Activated naive CD8-positive, alpha-beta T cell treated with anti-CD3 and anti-CD28 coated beads, Interleukin-2, amount 10 ng/mL, durations not matched to agents 7 days and 5 days (primary cell): ENCODE data around the gene MYD88. TPM values are rescaled to one million over a fixed set of nuclear protein-coding genes. Genes with fewer than 3 reads are reported as not detected.

Experiments used
- ATAC-seq: fragments of 150-1000 bp; cut with Tn5 transposase; one replicate; pipeline ENCODE4 v1.10.0; 2021; ENCODE audit warnings: low read depth, moderate library complexity
- POLR2A ChIA-PET: fragments of 350-600 bp; sonication (Branson Sonifier 250); formaldehyde crosslinking; loops from one replicate; lab custom pipeline; 2021; ENCODE audit warnings: antibody characterized with exemption; lab: Charles Lee
- DNase-seq: peaks from one replicate; pipeline ENCODE4 v3.0.0; 2021
- H3K27ac Mint-ChIP-seq: one replicate; pipeline ENCODE4 v1.8.0; 2022; ENCODE audit warnings: mild to moderate bottlenecking, mixed read lengths
- H3K27me3 Mint-ChIP-seq: one replicate; pipeline ENCODE4 v1.8.0; 2022; ENCODE audit warnings: mild to moderate bottlenecking, moderate library complexity, mixed read lengths
- H3K36me3 Mint-ChIP-seq: one replicate; pipeline ENCODE4 v1.8.0; 2021; ENCODE audit warnings: mild to moderate bottlenecking, mixed read lengths
- H3K4me1 Mint-ChIP-seq: one replicate; pipeline ENCODE4 v1.8.0; 2021; ENCODE audit warnings: mixed read lengths
- H3K4me3 Mint-ChIP-seq: one replicate; pipeline ENCODE4 v1.8.0; 2022; ENCODE audit warnings: mild to moderate bottlenecking, moderate library complexity, mixed read lengths
- H3K9me3 Mint-ChIP-seq: one replicate; pipeline ENCODE4 v1.8.0; 2021; ENCODE audit warnings: mixed read lengths
- total RNA-seq, 2 experiments: library from RNA; stranded (reverse); gene quantifications; one replicate each; pipeline ENCODE4 v1.2.3, GENCODE V29; 2021

The MYD88 gene
- total RNA-seq, 2 experiments from 2014 or later: 68.5 to 70.6 TPM

DNA sequence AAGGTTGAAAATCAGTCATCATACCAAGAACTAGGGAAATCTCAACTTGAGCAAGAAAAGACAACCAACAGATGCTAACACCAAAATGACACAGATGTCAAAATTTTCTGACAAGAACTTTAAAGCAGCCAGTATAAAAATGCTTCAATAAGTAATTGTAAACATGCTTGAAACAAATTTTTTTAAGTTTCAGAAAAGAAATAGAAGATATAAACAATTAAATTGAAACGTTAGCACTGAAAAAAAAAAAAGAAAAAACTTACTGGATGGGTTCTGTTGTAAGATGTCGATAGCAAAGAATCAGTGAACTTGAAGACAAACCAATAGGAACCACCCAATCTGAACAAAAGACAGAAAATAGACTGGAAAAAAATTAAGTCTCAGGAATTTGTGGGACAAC is 8.0 kb downstream of the MYD88 start:
- peaks cover 16% of the 10 kb centered on the region for H3K4me1 Mint-ChIP-seq
- peaks cover 13% of the 10 kb centered on the region for H3K9me3 Mint-ChIP-seq
- no peaks in the 10 kb centered on the region for H3K27me3 Mint-ChIP-seq
- POLR2A ChIA-PET: no interaction called here
- peaks cover 21% of the 10 kb centered on the region for H3K36me3 Mint-ChIP-seq
- no peak overlapping the region for H3K27ac Mint-ChIP-seq
- no peak overlapping the region for H3K4me3 Mint-ChIP-seq
- ATAC-seq: no peak
- no peak for DNase-seq

- Mint-ChIP-seq H3K27ac (no peak overlapping the region), H3K4me1 (peaks cover 22% of the 10 kb centered on the region), H3K27me3 (no peaks in the 10 kb centered on the region), H3K36me3 (peaks cover 14% of the 10 kb centered on the region), H3K4me3 (no peak overlapping the region), H3K9me3 (peaks cover 13% of the 10 kb centered on the region)
- POLR2A ChIA-PET: interaction anchor here (1.3 kb wide), 1 partner anchor 10 kb away, joined by 6 read pairs; the partner anchor contains the start of gene ACAA1
- ATAC-seq (no peak), DNase-seq (no peak)
These were observed 9.0 kb downstream of the MYD88 start for GRCh38 chr3:38147421-38147820.

- ATAC-seq (no peak), DNase-seq (no peak)
- Mint-ChIP-seq H3K36me3 (peaks cover 14% of the 10 kb centered on the region), H3K4me3 (no peak overlapping the region), H3K27ac (no peak overlapping the region), H3K9me3 (peaks cover 13% of the 10 kb centered on the region), H3K4me1 (peaks cover 30% of the 10 kb centered on the region), H3K27me3 (no peaks in the 10 kb centered on the region)
- POLR2A ChIA-PET: interaction anchor here (1.3 to 1.4 kb wide), 2 partner anchors 9 to 11 kb away, joined by 6 read pairs; partner anchors contain the start of gene ACAA1
These were observed 9.9 kb downstream of the MYD88 start for GRCh38 chr3:38148311-38148882.

DNA sequence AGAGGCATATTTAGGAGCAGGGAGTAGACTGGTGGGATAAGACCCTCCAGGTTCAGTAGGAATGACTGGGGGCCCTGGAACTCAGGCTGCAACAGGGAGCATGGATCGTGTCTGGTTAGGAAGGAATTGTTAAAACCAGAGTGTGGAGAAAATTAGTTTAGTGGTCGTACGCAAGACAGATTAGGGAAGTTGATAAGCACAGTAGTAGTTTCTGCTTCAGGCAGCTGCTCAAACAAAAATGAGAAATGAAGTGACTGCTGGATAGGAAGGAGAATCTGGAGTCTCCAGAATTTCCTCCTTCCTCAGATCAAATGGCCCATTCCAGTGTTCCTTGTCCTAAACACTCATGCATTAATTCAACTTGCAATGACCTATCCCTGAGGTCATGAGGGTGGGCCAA is 11.2 kb downstream of the MYD88 start:
- peaks cover 14% of the 10 kb centered on the region for H3K36me3 Mint-ChIP-seq
- no peaks in the 10 kb centered on the region for H3K27me3 Mint-ChIP-seq
- H3K4me1 Mint-ChIP-seq: peaks cover 32% of the 10 kb centered on the region
- no peak for DNase-seq
- no peak overlapping the region for H3K4me3 Mint-ChIP-seq
- H3K27ac Mint-ChIP-seq: no peak overlapping the region
- H3K9me3 Mint-ChIP-seq: peaks cover 13% of the 10 kb centered on the region
- no peak for ATAC-seq
- POLR2A ChIA-PET: no interaction called here

GRCh38 chr3:38150780-38151528 is 12.5 kb downstream of the MYD88 start:
- no peak for ATAC-seq
- Mint-ChIP-seq H3K27me3 (no peaks in the 10 kb centered on the region), H3K4me3 (no peak overlapping the region), H3K36me3 (peaks cover 12% of the 10 kb centered on the region), H3K9me3 (peaks cover 13% of the 10 kb centered on the region), H3K27ac (no peak overlapping the region), H3K4me1 (peaks cover 32% of the 10 kb centered on the region)
- POLR2A ChIA-PET: interaction anchor here (1.0 to 4.4 kb wide), 2 partner anchors 13 to 14 kb away, joined by 5 to 27 read pairs; partner anchors contain the start of genes ACAA1 and OXSR1
- DNase-seq: no peak

GRCh38 chr3:38151667-38152265 is 13.3 kb downstream of the MYD88 start:
- H3K27ac Mint-ChIP-seq: peak overlapping the region; percentile 63
- H3K36me3 Mint-ChIP-seq: peaks cover 7% of the 10 kb centered on the region
- ATAC-seq (no peak), DNase-seq (no peak)
- H3K4me3 Mint-ChIP-seq: no peak overlapping the region
- POLR2A ChIA-PET: interaction anchor here (0.7 to 4.4 kb wide), 4 partner anchors 12 to 40 kb away, joined by 4 to 27 read pairs (median 6); partner anchors contain the start of genes ACAA1 and OXSR1
- H3K9me3 Mint-ChIP-seq: peaks cover 9% of the 10 kb centered on the region
- H3K4me1 Mint-ChIP-seq: peaks cover 32% of the 10 kb centered on the region
- no peaks in the 10 kb centered on the region for H3K27me3 Mint-ChIP-seq

DNA sequence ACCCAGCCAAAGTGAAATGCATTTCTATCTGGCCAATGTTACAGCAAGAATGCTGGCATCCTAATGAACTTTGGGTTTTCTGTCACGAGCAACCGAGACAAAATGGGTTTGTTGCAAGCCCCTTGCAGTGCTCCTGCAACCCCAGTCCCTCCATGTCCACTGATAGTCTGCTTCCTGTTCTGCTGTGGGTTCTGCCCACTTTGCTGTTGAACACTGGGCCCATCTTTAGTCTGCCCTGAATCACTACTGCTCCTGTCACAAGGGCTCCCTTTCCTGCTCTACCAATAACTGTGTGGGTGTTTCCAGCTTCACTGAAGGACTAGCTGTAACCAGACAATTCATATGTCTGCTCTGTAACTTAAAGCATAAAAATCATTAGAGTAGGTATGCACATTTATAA is 14.1 kb downstream of the MYD88 start:
- POLR2A ChIA-PET: interaction anchor here (0.8 to 4.4 kb wide), 2 partner anchors 11 to 16 kb away, joined by 3 to 27 read pairs; partner anchors contain the start of genes ACAA1 and OXSR1
- Mint-ChIP-seq H3K9me3 (peaks cover 3% of the 10 kb centered on the region), H3K36me3 (peaks cover 2% of the 10 kb centered on the region), H3K27me3 (no peaks in the 10 kb centered on the region), H3K4me3 (no peak overlapping the region), H3K27ac (no peak overlapping the region), H3K4me1 (peaks cover 32% of the 10 kb centered on the region)
- no peak for DNase-seq
- no peak for ATAC-seq

DNA sequence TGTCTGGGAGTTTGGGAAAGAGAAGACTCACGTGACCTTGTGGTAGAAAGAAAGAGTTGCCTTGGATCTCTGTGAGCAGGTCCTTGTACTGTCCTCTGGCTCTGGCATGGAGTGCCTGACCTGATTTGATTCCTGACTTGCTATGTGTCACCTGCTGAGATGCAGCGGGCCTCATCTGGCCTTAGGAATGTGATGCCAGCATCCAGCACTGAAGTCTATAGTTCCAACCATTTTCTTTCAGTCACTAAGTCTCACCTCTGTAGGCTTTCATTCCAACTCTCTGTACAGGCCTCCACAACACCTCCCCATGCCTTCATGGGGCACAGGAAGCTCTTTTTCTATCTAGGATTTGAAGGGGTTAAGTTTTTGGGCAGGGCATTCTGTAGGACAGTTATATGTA is 14.8 kb downstream of the MYD88 start:
- H3K36me3 Mint-ChIP-seq: peaks cover 1% of the 10 kb centered on the region
- no peaks in the 10 kb centered on the region for H3K27me3 Mint-ChIP-seq
- no peak overlapping the region for H3K27ac Mint-ChIP-seq

DNA sequence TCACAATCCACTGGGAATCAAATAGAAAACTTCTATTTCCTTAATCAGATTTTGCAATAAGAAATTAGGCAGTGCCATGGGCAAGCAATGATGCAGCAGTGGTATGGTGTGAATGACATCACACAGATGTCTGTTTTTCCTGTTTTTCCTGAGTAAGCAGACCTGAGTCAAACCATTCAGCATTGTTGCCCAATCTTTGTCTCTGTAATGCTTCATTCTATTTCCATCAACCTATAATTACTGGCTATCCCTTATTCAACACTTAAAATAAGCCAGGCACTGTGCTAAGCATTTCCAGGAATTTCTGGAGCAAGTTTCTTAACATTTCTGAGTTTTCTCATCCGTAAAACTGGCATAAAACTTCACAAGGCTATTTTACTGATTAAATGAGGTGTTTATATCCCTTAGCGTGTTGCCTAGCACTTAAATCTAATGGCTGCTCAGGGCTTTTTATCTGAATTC is 15.6 kb downstream of the MYD88 start:
- H3K4me3 Mint-ChIP-seq: no peak overlapping the region
- ATAC-seq (no peak), DNase-seq (no peak)
- POLR2A ChIA-PET: interaction anchor here (4.4 kb wide), 1 partner anchor 10 kb away, joined by 27 read pairs; the partner anchor contains the start of gene OXSR1
- peaks cover 30% of the 10 kb centered on the region for H3K4me1 Mint-ChIP-seq
- H3K27ac Mint-ChIP-seq: no peak overlapping the region
- H3K27me3 Mint-ChIP-seq: peaks cover 1% of the 10 kb centered on the region
- H3K36me3 Mint-ChIP-seq: peaks cover 1% of the 10 kb centered on the region
- H3K9me3 Mint-ChIP-seq: no peaks in the 10 kb centered on the region

More for the DNA sequence above, 14.8 kb downstream of the MYD88 start:
- peaks cover 30% of the 10 kb centered on the region for H3K4me1 Mint-ChIP-seq
- ATAC-seq (no peak), DNase-seq (no peak)
- POLR2A ChIA-PET: interaction anchor here (0.8 to 4.4 kb wide), 2 partner anchors 11 to 16 kb away, joined by 3 to 27 read pairs; partner anchors contain the start of genes ACAA1 and OXSR1
- H3K9me3 Mint-ChIP-seq: no peaks in the 10 kb centered on the region
- H3K4me3 Mint-ChIP-seq: no peak overlapping the region

DNA sequence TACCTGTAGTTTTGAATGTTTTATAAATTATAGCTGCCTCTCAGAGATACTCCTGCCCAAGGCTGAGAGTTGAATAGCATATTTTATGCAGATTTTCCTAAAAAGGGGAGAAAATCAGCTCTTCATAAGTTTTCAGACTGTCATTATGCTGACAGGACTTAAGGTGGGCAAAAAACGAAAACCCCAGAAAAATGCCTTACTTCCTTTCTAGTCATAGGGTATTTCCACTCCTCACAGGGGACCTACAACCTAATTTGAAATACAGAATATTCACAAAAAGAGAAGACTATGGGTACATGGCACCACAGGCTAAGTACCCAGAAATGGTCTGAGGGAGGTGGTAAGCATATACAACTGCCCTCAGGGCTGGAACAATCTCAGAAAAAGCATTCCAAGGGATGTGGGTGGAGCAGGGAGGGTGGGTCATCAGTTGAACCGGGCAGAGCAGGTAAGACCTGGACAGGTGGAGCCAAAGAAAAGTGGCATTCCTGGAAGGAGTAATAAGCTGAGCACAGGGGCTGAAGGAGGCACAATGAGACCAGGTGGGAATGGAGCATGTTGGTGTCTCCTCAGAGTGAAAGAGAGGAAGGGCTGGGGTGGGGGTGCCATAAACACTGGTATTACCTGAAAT is 16.3 kb downstream of the MYD88 start:
- POLR2A ChIA-PET: interaction anchor here (0.6 to 4.4 kb wide), 2 partner anchors 9 to 18 kb away, joined by 3 to 27 read pairs; partner anchors contain the start of gene OXSR1
- Mint-ChIP-seq H3K27ac (no peak overlapping the region), H3K4me3 (no peak overlapping the region), H3K9me3 (no peaks in the 10 kb centered on the region), H3K27me3 (peaks cover 1% of the 10 kb centered on the region), H3K36me3 (peaks cover 1% of the 10 kb centered on the region), H3K4me1 (peaks cover 25% of the 10 kb centered on the region)
- DNase-seq (no peak), ATAC-seq (no peak)

DNA sequence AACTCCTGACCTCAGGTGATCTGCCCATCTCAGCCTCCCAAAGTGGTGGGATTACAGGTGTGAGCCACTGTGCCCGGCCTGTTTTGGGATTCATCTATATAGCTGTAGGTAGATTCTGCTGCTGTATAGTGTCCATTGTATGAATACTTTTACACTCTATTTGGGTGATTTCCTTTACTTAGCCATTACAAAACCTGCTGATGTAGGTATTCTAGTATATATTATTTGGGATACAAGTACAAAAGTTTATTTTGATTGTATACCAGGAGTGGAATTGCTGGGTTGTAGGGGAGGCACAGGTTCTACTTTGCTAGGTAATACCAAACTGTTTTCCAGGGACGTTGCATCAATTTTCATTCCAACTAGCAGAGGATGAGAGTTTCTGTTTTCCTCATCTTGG is 17.4 kb downstream of the MYD88 start:
- peaks cover 1% of the 10 kb centered on the region for H3K36me3 Mint-ChIP-seq
- no peak for DNase-seq
- peaks cover 24% of the 10 kb centered on the region for H3K4me1 Mint-ChIP-seq
- POLR2A ChIA-PET: no interaction called here
- no peak overlapping the region for H3K27ac Mint-ChIP-seq
- H3K4me3 Mint-ChIP-seq: no peak overlapping the region
- no peaks in the 10 kb centered on the region for H3K9me3 Mint-ChIP-seq
- ATAC-seq: no peak
- H3K27me3 Mint-ChIP-seq: peaks cover 1% of the 10 kb centered on the region

DNA sequence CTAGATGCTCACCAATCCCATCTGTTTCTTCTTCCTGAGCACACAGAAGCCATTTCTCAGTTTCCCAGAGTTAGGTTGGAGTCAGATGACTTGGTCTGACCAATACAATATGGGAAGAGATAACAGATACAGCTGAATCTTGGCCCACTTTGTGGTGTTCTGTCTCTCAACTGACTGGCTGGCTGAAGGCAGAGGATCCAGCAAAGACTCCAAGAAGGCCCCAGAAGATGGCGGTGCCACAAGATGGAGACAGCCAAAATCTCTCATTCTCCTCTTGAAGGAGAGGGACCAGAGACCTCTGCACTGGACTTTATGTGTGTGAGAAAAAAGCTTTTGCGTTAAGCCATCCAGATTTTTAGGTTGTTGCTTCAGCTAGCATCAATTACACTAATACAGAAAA is 18.7 kb downstream of the MYD88 start:
- POLR2A ChIA-PET: interaction anchor here (1.3 kb wide), 1 partner anchor 20 kb away, joined by 6 read pairs; the partner anchor contains the start of gene ACAA1
- no peak for ATAC-seq
- Mint-ChIP-seq H3K27ac (no peak overlapping the region), H3K9me3 (no peaks in the 10 kb centered on the region), H3K4me3 (no peak overlapping the region), H3K27me3 (peaks cover 1% of the 10 kb centered on the region), H3K4me1 (peaks cover 12% of the 10 kb centered on the region), H3K36me3 (no peaks in the 10 kb centered on the region)
- DNase-seq: no peak
